Left ventricle myocardium superior (tissue), 1 donor: ENCODE results near the gene KMT2B. TPM values are rescaled to one million over a fixed set of nuclear protein-coding genes. Genes with fewer than 3 reads are reported as not detected.

Experiments
- ATAC-seq: fragments of 200-7000 bp; cut with Tn5 transposase; one replicate; pipeline ENCODE4 v1.9.1; 2020; ENCODE audit warnings: mild to moderate bottlenecking, moderate library complexity
- DNase-seq: peaks from one replicate; pipeline ENCODE4 v3.0.0-alpha.2; 2020
- intact Hi-C: fragments of 100-400 bp; cut with micrococcal nuclease; formaldehyde crosslinking; loops from one replicate; pipeline ENCODE4 v1.11.0; 2022
- total RNA-seq: library from RNA; stranded (reverse); fragmentation: NEBNext Ultra II Directional; extraction: Animal tissue kit (Norgen Biotek cat#: 25700); gene quantifications from one replicate; pipeline ENCODE4 v1.2.1, GENCODE V29; 2021
- donor health status: DM: no; HTN: yes; CAD: no; lungs with severe emphysema.

Gene KMT2B
- total RNA-seq, 1 donor from 2014 or later: 15.8 TPM

DNA sequence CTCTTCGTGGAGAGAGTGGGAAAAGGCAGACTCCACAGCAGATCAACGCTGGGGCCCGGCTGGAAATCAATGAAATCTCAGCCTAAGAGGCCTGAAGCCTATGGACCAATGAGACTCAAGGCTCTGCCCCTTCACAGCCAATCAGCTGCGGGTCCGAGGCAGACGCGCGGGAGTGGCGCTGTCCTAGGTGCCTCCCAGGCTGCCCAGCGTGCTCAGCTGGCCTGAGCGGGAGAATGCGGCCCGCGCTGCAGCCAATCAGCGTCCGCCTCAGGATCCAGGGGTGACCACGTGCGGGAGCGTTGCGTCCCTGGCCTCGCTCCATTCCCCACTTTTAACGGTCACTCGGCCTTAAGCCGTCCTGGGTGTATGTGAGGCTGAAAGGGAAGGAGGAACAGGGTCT is 13.6 kb upstream of the KMT2B start, which contains the start of gene ZBTB32:
TSS of gene ZBTB32 (plus strand) at position 341 of the 400 bp plus-strand sequence. CDS start 10,069 bp downstream, outside the sequence.
- DNase-seq (peak; percentile 56), ATAC-seq (peak; percentile 14)
- intact Hi-C loops: no loop called here

- ATAC-seq (no peak), DNase-seq (no peak)
- intact Hi-C loops: no loop called here
Observed at GRCh38 chr19:35708391-35708790, 9.4 kb upstream of the KMT2B start.

GRCh38 chr19:35710784-35711723 is 6.7 kb upstream of the KMT2B start:
- ATAC-seq (no peak), DNase-seq (no peak)
- intact Hi-C loops: no loop called here

GRCh38 chr19:35712567-35713505 is 5.0 kb upstream of the KMT2B start:
- intact Hi-C loops: no loop called here
- no peak for DNase-seq
- no peak for ATAC-seq

- intact Hi-C loops: no loop called here
- ATAC-seq (no peak), DNase-seq (no peak)
Observed at GRCh38 chr19:35713506-35713850, 4.3 kb upstream of the KMT2B start.

DNA sequence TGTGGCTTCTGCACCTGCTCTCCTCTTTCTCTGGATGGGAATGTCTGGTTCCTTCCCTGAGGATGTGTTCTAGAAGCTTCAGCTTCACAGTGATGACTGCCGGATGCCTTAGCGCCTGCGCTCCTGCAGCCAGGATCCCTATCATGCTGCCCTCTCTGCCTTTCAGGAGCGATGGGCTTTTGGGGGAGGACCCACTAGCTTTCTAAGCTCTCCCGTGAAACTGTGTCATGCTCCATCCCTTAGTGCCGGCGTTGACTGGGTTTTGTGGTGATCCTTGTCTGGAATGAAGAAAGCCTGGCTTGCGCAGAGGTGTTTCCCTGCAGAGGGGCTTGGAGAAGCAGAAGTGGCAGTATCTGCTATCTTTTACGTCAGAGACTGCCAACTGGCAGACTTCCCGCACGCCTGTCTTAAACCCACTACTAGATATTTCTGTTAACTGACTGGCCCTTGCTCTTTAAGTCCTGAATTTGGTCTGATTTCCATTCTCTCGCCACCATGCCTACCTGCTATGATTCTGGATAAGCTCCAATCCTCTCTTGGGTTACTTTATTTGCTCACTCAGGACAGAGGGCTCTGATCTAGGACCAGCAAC is 3.8 kb upstream of the KMT2B start:
- DNase-seq (no peak), ATAC-seq (no peak)
- intact Hi-C loops: no loop called here

- DNase-seq (no peak), ATAC-seq (no peak)
- intact Hi-C loops: no loop called here
Observed at GRCh38 chr19:35714601-35715354, 3.0 kb upstream of the KMT2B start.

- ATAC-seq: no peak
- intact Hi-C loops: no loop called here
- no peak for DNase-seq
Observed at GRCh38 chr19:35715355-35715809, 2.4 kb upstream of the KMT2B start.

DNA sequence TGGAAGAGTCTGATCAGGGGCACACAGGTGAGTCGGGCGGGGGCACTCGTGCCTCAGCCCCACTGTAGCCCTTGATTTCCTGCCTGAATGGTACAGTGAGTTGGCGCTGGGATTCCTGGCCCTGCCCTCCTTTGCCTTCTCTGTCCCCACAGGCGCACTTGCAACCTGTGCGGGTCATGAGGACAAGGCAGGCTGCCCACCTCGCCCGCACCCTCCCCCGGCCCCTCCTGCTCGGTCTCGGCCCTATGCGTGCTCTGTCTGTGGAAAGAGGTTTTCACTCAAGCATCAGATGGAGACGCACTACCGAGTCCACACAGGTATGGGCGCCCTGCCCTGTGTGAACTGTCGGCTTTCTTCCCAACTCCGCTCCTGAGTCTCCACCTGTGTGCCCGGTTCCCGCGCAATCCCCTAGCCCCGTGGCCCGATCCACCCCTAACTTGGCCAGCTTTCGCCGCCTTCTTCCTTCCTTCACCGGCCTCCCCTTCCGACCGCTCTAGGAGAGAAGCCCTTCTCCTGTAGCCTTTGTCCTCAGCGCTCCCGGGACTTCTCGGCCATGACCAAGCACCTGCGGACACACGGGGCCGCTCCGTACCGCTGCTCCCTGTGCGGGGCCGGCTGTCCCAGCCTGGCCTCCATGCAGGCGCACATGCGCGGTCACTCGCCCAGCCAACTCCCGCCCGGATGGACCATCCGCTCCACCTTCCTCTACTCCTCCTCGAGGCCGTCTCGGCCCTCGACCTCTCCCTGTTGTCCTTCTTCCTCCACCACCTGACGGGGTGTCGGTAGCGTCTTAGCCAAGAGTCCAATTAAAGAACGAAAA is 1.6 kb upstream of the KMT2B start:
- ATAC-seq: peak; percentile 55

DNA sequence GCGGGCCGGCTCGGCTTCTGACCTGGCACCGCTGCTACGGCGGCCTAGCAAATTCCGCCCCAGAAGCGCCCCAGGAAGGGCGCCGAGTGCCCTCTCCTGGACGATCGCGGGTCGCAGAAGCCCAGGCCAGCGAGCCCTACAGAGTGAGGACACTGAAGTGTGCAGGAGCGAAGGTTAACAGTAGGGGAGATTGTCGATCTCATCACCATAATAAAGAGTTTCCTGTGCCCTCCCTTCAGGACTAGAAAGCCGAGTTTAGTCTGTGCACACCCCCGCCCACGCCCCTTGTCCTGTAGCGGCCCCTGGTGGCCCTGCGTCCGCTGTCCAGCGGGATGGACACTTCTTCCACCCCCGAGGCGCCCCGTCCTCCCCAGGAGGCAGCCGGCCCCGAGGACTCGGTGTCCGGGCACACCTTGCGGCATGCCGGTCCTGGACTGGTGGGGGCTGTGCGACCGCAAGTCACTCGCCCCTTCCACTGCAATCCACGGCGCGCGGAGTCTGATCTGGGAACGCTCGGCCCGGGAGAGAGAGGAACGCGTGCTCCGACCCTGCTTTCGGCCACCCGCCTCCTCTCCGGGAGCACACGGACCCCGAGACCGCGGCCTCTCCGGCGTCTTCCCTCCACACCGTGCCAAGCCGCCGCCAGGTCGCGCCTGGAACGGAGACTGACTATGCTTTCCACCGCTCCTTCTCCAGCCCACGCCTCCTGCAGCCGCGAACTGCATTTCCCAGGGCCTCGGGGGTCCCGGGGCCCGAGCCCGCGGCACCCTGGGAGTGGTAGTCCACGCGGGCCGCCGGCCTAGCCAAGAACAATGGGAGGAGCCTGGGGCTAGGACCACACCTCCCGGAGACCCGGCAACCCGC is 770 bp upstream of the KMT2B start:
- intact Hi-C loops: no loop called here
- ATAC-seq: peak; percentile 94
- peak; percentile 98 for DNase-seq

More for the DNA sequence above, 1.6 kb upstream of the KMT2B start:
- DNase-seq: peak; percentile 83
- intact Hi-C loops: no loop called here

GRCh38 chr19:35718345-35719041 is 690 bp downstream of the KMT2B start:
- peak; percentile 56 for DNase-seq
- intact Hi-C loops: no loop called here
- no peak for ATAC-seq

GRCh38 chr19:35719402-35720162 is 1.8 kb downstream of the KMT2B start:
- ATAC-seq: no peak
- peak; percentile 36 for DNase-seq
- intact Hi-C loops: no loop called here

GRCh38 chr19:35720163-35720524 is 2.3 kb downstream of the KMT2B start:
- intact Hi-C loops: no loop called here
- ATAC-seq (no peak), DNase-seq (no peak)

GRCh38 chr19:35720648-35721047 is 2.8 kb downstream of the KMT2B start:
- no peak for ATAC-seq
- intact Hi-C loops: no loop called here
- DNase-seq: no peak

- no peak for ATAC-seq
- intact Hi-C loops: no loop called here
- DNase-seq: no peak
Observed at GRCh38 chr19:35721374-35721773, 3.6 kb downstream of the KMT2B start.

DNA sequence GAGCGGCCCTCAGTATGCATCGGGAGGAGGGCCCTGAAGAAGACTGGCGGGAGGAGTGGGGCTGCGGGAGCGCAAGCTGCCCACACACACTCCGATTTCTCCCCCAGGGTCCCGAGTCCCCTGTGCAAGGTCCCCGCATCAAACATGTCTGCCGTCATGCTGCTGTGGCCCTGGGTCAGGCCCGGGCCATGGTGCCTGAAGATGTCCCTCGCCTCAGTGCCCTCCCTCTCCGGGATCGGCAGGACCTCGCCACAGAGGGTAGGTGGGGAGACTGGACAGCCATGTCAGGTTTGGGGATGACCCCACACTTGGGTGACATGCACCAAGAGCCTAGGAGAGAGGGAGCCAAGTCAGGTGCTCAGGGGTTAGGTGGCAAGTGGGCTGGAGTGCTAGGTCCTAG is 4.7 kb downstream of the KMT2B start:
- DNase-seq: no peak
- intact Hi-C loops: no loop called here
- ATAC-seq: no peak
